Neural progenitor cell (in vitro differentiated cells): ENCODE data around the gene IL36G. TPM values are rescaled to one million over a fixed set of nuclear protein-coding genes. Genes with fewer than 3 reads are reported as not detected.

Source experiments
- DNase-seq: peaks from one replicate; pipeline ENCODE4 v3.0.0-alpha.2; 2016; ENCODE audit warnings: low spot score
- H2AFZ ChIP-seq: fragments of 200-600 bp; sonication (generic); replicated peaks from 2 replicates; pipeline ENCODE4 v1.6.1; 2016; ENCODE audit warnings: antibody characterized with exemption
- H3F3A ChIP-seq: fragments of 200-600 bp; sonication (generic); 2 replicates; pipeline ENCODE4 v1.6.1; 2016; ENCODE audit warnings: antibody characterized with exemption, low read depth
- H3K27ac ChIP-seq: fragments of 200-600 bp; sonication (generic); 2 replicates; pipeline ENCODE4 v1.5.1; 2016; ENCODE audit warnings: mild to moderate bottlenecking
- H3K27me3 ChIP-seq: fragments of 200-600 bp; sonication (generic); 2 replicates; pipeline ENCODE4 v1.6.1; 2016; ENCODE audit warnings: mild to moderate bottlenecking, moderate library complexity
- H3K36me3 ChIP-seq: fragments of 200-600 bp; sonication (generic); 2 replicates; pipeline ENCODE4 v1.5.1; 2016
- H3K4me1 ChIP-seq: fragments of 200-600 bp; sonication (generic); 2 replicates; pipeline ENCODE4 v1.6.1; 2016; ENCODE audit warnings: mixed run types
- H3K4me2 ChIP-seq: fragments of 200-600 bp; sonication (generic); 2 replicates; pipeline ENCODE4 v1.6.1; 2016
- H3K4me3 ChIP-seq: fragments of 200-600 bp; sonication (generic); 2 replicates; pipeline ENCODE4 v1.5.1; 2016
- H3K79me2 ChIP-seq: fragments of 200-600 bp; sonication (generic); 2 replicates; pipeline ENCODE4 v1.6.1; 2016; ENCODE audit warnings: low read depth
- H3K9ac ChIP-seq: fragments of 200-600 bp; sonication (generic); 2 replicates; pipeline ENCODE4 v1.6.1; 2016
- H3K9me3 ChIP-seq: fragments of 200-600 bp; sonication (generic); 2 replicates; pipeline ENCODE4 v1.5.1; 2016; ENCODE audit warnings: low read depth
- H4K20me1 ChIP-seq: fragments of 200-600 bp; sonication (generic); 2 replicates; pipeline ENCODE4 v1.6.1; 2016; ENCODE audit warnings: low read depth
- H3K27ac Mint-ChIP-seq: 3 replicates; pipeline ENCODE4 v1.8.0; 2021; ENCODE audit warnings: mixed read lengths
- H3K27me3 Mint-ChIP-seq: 2 replicates; pipeline ENCODE4 v1.8.0; 2022; ENCODE audit warnings: low read depth, mild to moderate bottlenecking, inconsistent platforms, moderate library complexity, mixed read lengths; ENCODE audit not compliant: insufficient read depth
- H3K36me3 Mint-ChIP-seq: 3 replicates; pipeline ENCODE4 v1.8.0; 2021; ENCODE audit warnings: mixed read lengths
- H3K4me1 Mint-ChIP-seq: 3 replicates; pipeline ENCODE4 v1.8.0; 2021; ENCODE audit warnings: mixed read lengths
- H3K4me3 Mint-ChIP-seq: 3 replicates; pipeline ENCODE4 v1.8.0; 2021; ENCODE audit warnings: mild to moderate bottlenecking, moderate library complexity, mixed read lengths
- H3K9me3 Mint-ChIP-seq: 3 replicates; pipeline ENCODE4 v1.8.0; 2020; ENCODE audit warnings: mixed read lengths
- CTCF ChIP-seq: fragments of 200-600 bp; sonication (generic); IDR thresholded peaks from 2 replicates; pipeline ENCODE4 v1.5.1; 2017; ENCODE audit warnings: antibody characterized with exemption, mild to moderate bottlenecking
- EZH2 ChIP-seq: fragments of 200-600 bp; sonication (generic); IDR thresholded peaks from 2 replicates; pipeline ENCODE4 v1.6.1; 2017; ENCODE audit warnings: antibody characterized with exemption, mild to moderate bottlenecking, moderate library complexity
- EZH2phosphoT487 ChIP-seq: fragments of 200-600 bp; sonication (generic); IDR thresholded peaks from 2 replicates; pipeline ENCODE4 v1.6.1; 2017; ENCODE audit warnings: antibody characterized with exemption
- total RNA-seq: library from RNA; depleted of rRNA; stranded (reverse); fragments of >200 nt; gene quantifications from 2 replicates; pipeline ENCODE4 v1.2.3, GENCODE V29; 2015; ENCODE audit warnings: low replicate concordance

The IL36G gene
- total RNA-seq, 1 donor from 2014 or later: 1.3 TPM

- TF ChIP-seq EZH2: no peak
- no peak for TF ChIP-seq EZH2phosphoT487
- TF ChIP-seq CTCF: no peak
- H3K27ac ChIP-seq: no peak overlapping the region
- Mint-ChIP-seq H3K4me3 (no peak overlapping the region), H3K27me3 (peaks cover 2% of the 10 kb centered on the region), H3K4me1 (no peaks in the 10 kb centered on the region), H3K27ac (no peak overlapping the region), H3K9me3 (peaks cover 4% of the 10 kb centered on the region), H3K36me3 (no peaks in the 10 kb centered on the region)
- H3K4me1 ChIP-seq: no peaks in the 10 kb centered on the region
- H4K20me1 ChIP-seq: no peaks in the 10 kb centered on the region
- no peak for DNase-seq
- H3K9ac ChIP-seq: no peak overlapping the region
- no peaks in the 10 kb centered on the region for H3K79me2 ChIP-seq
- no peak overlapping the region for H3K4me2 ChIP-seq
- H3K9me3 ChIP-seq: no peaks in the 10 kb centered on the region
- no peak overlapping the region for H2AFZ ChIP-seq
- no peaks in the 10 kb centered on the region for H3F3A ChIP-seq
- no peaks in the 10 kb centered on the region for H3K36me3 ChIP-seq
- H3K4me3 ChIP-seq: no peak overlapping the region
- H3K27me3 ChIP-seq: peaks cover 28% of the 10 kb centered on the region
These were observed 36.3 kb downstream of the IL36G start for GRCh38 chr2:113014067-113014466.

DNA sequence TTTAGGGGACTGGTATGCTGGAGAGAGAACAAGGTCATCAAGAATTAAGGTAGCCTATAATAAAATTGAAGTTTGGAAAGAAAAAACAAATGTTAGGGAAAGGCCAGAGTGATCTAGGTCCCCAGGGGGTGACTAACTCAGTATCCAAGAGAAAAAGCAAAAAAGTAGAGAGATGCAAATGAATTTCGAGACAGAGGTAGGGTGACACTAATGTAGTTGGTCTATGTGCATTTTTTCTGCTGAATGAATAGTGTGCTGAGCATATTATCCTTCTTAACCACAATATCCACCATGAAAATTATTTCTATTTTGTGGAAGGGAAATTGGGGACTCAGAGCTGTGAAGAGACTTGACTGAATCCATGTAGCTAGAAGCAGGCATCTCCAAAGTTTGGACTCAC lies 37.2 kb downstream of the IL36G start:
- H3K27ac Mint-ChIP-seq: no peak overlapping the region
- no peak overlapping the region for H3K27ac ChIP-seq
- peaks cover 2% of the 10 kb centered on the region for H3K27me3 Mint-ChIP-seq
- no peak overlapping the region for H3K4me3 ChIP-seq
- H3K9me3 Mint-ChIP-seq: peaks cover 4% of the 10 kb centered on the region
- no peaks in the 10 kb centered on the region for H3K79me2 ChIP-seq
- H3K36me3 Mint-ChIP-seq: no peaks in the 10 kb centered on the region
- H3K36me3 ChIP-seq: no peaks in the 10 kb centered on the region
- no peaks in the 10 kb centered on the region for H3K4me1 Mint-ChIP-seq
- TF ChIP-seq CTCF: no peak
- TF ChIP-seq EZH2: no peak
- no peak for TF ChIP-seq EZH2phosphoT487
- H3K4me2 ChIP-seq: no peak overlapping the region
- no peaks in the 10 kb centered on the region for H3F3A ChIP-seq
- H3K4me3 Mint-ChIP-seq: no peak overlapping the region
- DNase-seq: no peak
- H3K4me1 ChIP-seq: no peaks in the 10 kb centered on the region
- H3K27me3 ChIP-seq: peaks cover 28% of the 10 kb centered on the region
- no peaks in the 10 kb centered on the region for H3K9me3 ChIP-seq
- H3K9ac ChIP-seq: no peak overlapping the region
- H2AFZ ChIP-seq: no peak overlapping the region
- H4K20me1 ChIP-seq: no peaks in the 10 kb centered on the region

GRCh38 chr2:113015655-113016054 lies 37.8 kb downstream of the IL36G start:
- Histone ChIP-seq H3K4me3 (no peak overlapping the region), H3K36me3 (no peaks in the 10 kb centered on the region), H4K20me1 (no peaks in the 10 kb centered on the region), H3K4me1 (no peaks in the 10 kb centered on the region), H3K27me3 (peaks cover 24% of the 10 kb centered on the region), H2AFZ (no peak overlapping the region), H3K27ac (no peak overlapping the region), H3K4me2 (no peak overlapping the region), H3K9ac (no peak overlapping the region), H3K9me3 (no peaks in the 10 kb centered on the region), H3F3A (no peaks in the 10 kb centered on the region), H3K79me2 (no peaks in the 10 kb centered on the region)
- Mint-ChIP-seq H3K9me3 (peaks cover 4% of the 10 kb centered on the region), H3K4me3 (no peak overlapping the region), H3K27me3 (peaks cover 2% of the 10 kb centered on the region), H3K4me1 (no peaks in the 10 kb centered on the region), H3K36me3 (no peaks in the 10 kb centered on the region), H3K27ac (no peak overlapping the region)
- DNase-seq: no peak
- TF ChIP-seq CTCF: no peak
- TF ChIP-seq EZH2: no peak
- TF ChIP-seq EZH2phosphoT487: no peak

- peaks cover 2% of the 10 kb centered on the region for H3K27me3 Mint-ChIP-seq
These were observed 40.7 kb downstream of the IL36G start for GRCh38 chr2:113018509-113018908.

More at GRCh38 chr2:113018509-113018908, 40.7 kb downstream of the IL36G start:
- no peaks in the 10 kb centered on the region for H4K20me1 ChIP-seq
- H3K4me1 ChIP-seq: no peaks in the 10 kb centered on the region
- TF ChIP-seq CTCF (no peak), EZH2phosphoT487 (no peak), EZH2 (no peak)
- no peak overlapping the region for H3K4me2 ChIP-seq
- Mint-ChIP-seq H3K36me3 (no peaks in the 10 kb centered on the region), H3K9me3 (peaks cover 4% of the 10 kb centered on the region), H3K27ac (no peak overlapping the region), H3K4me1 (no peaks in the 10 kb centered on the region), H3K4me3 (no peak overlapping the region)
- no peaks in the 10 kb centered on the region for H3K9me3 ChIP-seq
- H3K27ac ChIP-seq: no peak overlapping the region
- H3K4me3 ChIP-seq: no peak overlapping the region
- H2AFZ ChIP-seq: no peak overlapping the region
- no peak overlapping the region for H3K9ac ChIP-seq
- no peaks in the 10 kb centered on the region for H3F3A ChIP-seq
- H3K79me2 ChIP-seq: no peaks in the 10 kb centered on the region
- DNase-seq: no peak
- H3K27me3 ChIP-seq: peaks cover 29% of the 10 kb centered on the region
- H3K36me3 ChIP-seq: no peaks in the 10 kb centered on the region
